ENCODE results near the gene CNKSR1. TPM values are rescaled to one million over a fixed set of nuclear protein-coding genes. Genes with fewer than 3 reads are reported as not detected.

CNKSR1 gene
- total RNA-seq, 1 experiment from 2014 or later, result 18.0 TPM

DNA sequence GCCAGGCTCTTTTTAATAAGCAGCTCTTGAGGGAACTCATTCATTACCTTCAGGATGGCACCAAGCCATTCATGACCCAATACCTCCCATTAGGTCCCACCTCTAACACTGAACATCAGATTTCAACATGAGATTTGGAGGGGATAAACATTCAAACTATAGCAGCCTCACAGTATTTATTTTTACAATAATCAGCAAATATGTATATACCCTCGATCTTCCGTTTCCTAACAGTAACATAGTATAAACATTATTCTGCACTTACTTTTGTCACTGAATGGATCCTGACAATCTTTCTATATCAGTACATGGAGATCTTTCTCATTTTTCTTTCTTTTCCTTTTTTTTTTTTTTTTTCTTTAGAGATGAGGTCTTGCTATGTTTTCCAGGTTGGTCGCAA is 18.5 kb downstream of the CNKSR1 start:
- Mint-ChIP-seq H3K27ac (no peak overlapping the region), H3K27me3 (ENCODE audit: low read depth) (no peaks in the 10 kb centered on the region; the same call in none of the 2 replicates), H3K4me1 (peaks cover 19% of the 10 kb centered on the region), H3K36me3 (no peaks in the 10 kb centered on the region), H3K9me3 (no peaks in the 10 kb centered on the region), H3K4me3 (no peak overlapping the region)
- ChIA-PET CTCF (interaction anchor here (0.6 to 1.1 kb wide), 2 partner anchors 26 to 222 kb away, joined by 3 to 5 read pairs; partner anchors contain the start of gene ZNF593), POLR2A (interaction anchor here (0.7 kb wide), 1 partner anchor 9 kb away, joined by 7 read pairs; no protein-coding TSS in a partner anchor)
- ATAC-seq (no peak), DNase-seq (ENCODE audit: low spot score) (no peak)
- no peak for TF ChIP-seq ETV6 (CRISPR knock-in tag; IDR thresholded peaks at IDR 0.05)
- no peak for TF ChIP-seq ZNF138 (CRISPR knock-in tag; conservative IDR thresholded peaks at IDR 0.05)
- TF ChIP-seq GABPB1 (CRISPR knock-in tag; IDR thresholded peaks at IDR 0.05), result no peak
- TF ChIP-seq, protein P1, sequence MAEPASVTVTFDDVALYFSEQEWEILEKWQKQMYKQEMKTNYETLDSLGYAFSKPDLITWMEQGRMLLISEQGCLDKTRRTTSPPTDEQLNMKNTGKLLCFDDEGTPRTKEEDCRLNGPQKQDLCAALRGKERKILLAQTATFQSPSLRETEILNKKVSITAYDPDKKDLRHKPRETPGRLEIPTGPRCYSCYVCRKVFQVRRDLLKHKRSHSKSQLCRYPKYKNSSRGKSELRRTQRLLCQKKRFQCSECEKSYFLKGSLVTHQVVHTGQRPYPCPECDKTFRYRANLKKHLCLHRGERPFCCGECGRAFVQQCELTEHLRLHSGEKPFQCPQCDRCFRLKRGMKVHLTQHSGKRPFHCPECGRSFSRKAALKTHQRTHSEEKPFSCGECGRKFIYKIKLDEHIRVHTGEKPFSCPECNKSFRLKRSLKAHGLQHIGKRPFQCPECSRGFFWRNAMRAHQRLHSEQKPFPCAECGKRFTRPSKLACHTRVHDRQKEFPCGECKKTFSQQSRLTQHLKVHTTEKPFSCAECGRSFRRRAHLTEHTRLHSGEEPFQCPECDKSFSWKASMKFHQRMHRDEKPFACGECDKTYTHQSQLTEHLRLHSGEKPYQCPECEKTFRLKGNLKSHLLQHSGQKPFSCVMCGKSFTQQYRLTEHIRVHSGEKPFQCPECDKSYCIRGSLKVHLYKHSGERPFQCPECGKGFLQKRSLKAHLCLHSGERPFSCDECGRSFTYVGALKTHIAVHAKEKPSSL (CRISPR knock-in tag; conservative IDR thresholded peaks at IDR 0.05), result no peak
- TF ChIP-seq IRF2 (CRISPR knock-in tag; IDR thresholded peaks at IDR 0.05; ENCODE audit: borderline replicate concordance, low read depth), result no peak
- TF ChIP-seq PRRX2 (CRISPR knock-in tag; IDR thresholded peaks at IDR 0.05), result no peak
- TF ChIP-seq, protein P2, sequence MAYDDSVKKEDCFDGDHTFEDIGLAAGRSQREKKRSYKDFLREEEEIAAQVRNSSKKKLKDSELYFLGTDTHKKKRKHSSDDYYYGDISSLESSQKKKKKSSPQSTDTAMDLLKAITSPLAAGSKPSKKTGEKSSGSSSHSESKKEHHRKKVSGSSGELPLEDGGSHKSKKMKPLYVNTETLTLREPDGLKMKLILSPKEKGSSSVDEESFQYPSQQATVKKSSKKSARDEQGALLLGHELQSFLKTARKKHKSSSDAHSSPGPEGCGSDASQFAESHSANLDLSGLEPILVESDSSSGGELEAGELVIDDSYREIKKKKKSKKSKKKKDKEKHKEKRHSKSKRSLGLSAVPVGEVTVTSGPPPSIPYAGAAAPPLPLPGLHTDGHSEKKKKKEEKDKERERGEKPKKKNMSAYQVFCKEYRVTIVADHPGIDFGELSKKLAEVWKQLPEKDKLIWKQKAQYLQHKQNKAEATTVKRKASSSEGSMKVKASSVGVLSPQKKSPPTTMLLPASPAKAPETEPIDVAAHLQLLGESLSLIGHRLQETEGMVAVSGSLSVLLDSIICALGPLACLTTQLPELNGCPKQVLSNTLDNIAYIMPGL (CRISPR knock-in tag; IDR thresholded peaks at IDR 0.05), result no peak
- no peak for TF ChIP-seq TEAD1 (CRISPR knock-in tag; IDR thresholded peaks at IDR 0.05)
- no peak for TF ChIP-seq NFYB (CRISPR knock-in tag; conservative IDR thresholded peaks at IDR 0.05; ENCODE audit: low read depth)
- no peak for TF ChIP-seq HMGA2 (CRISPR knock-in tag; IDR thresholded peaks at IDR 0.05)
- no peak for TF ChIP-seq ELF4 (CRISPR knock-in tag; IDR thresholded peaks at IDR 0.05; ENCODE audit: low read depth)
- TF ChIP-seq, protein P3, sequence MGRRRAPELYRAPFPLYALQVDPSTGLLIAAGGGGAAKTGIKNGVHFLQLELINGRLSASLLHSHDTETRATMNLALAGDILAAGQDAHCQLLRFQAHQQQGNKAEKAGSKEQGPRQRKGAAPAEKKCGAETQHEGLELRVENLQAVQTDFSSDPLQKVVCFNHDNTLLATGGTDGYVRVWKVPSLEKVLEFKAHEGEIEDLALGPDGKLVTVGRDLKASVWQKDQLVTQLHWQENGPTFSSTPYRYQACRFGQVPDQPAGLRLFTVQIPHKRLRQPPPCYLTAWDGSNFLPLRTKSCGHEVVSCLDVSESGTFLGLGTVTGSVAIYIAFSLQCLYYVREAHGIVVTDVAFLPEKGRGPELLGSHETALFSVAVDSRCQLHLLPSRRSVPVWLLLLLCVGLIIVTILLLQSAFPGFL (CRISPR knock-in tag; IDR thresholded peaks at IDR 0.05; ENCODE audit: borderline replicate concordance), result no peak
- TF ChIP-seq, protein P4, sequence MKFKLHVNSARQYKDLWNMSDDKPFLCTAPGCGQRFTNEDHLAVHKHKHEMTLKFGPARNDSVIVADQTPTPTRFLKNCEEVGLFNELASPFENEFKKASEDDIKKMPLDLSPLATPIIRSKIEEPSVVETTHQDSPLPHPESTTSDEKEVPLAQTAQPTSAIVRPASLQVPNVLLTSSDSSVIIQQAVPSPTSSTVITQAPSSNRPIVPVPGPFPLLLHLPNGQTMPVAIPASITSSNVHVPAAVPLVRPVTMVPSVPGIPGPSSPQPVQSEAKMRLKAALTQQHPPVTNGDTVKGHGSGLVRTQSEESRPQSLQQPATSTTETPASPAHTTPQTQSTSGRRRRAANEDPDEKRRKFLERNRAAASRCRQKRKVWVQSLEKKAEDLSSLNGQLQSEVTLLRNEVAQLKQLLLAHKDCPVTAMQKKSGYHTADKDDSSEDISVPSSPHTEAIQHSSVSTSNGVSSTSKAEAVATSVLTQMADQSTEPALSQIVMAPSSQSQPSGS (CRISPR knock-in tag; IDR thresholded peaks at IDR 0.05; ENCODE audit: borderline replicate concordance, low read depth), result no peak
- TF ChIP-seq, protein P5, sequence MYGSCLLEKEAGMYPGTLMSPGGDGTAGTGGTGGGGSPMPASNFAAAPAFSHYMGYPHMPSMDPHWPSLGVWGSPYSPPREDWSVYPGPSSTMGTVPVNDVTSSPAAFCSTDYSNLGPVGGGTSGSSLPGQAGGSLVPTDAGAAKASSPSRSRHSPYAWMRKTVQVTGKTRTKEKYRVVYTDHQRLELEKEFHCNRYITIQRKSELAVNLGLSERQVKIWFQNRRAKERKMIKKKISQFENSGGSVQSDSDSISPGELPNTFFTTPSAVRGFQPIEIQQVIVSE (CRISPR knock-in tag; IDR thresholded peaks at IDR 0.05; ENCODE audit: borderline replicate concordance), result no peak

DNA sequence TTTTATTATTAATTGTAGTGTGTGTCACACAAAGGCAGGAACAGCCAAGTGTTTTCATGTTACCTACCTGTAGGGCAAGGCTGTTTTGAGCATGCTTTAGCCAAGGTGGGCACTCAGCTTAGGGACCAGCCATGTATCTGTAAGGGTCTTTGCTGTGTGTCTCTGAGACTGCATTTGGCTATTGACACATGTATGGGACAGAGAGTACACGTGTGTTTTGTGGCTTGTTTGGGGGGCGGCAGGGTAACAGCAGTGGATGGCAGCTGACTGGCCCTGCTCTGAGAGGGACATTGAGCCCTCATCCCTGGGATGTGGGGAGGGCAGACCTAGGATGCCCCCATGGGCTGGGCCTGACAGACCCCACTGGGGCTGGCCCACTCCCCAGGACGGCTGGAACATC is 20.0 kb downstream of the CNKSR1 start:
- no peak for ATAC-seq
- no peak for DNase-seq (ENCODE audit: low spot score)
- no peak overlapping the region for H3K4me3 Mint-ChIP-seq
- ChIA-PET POLR2A (no interaction called here), CTCF (interaction anchor here (1.1 to 1.5 kb wide), 2 partner anchors 20 to 52 kb away, joined by 3 to 4 read pairs; partner anchors contain the start of gene CNKSR1)
- H3K27me3 Mint-ChIP-seq (ENCODE audit: low read depth), result no peaks in the 10 kb centered on the region; the same call in none of the 2 replicates
- no peaks in the 10 kb centered on the region for H3K9me3 Mint-ChIP-seq
- no peak overlapping the region for H3K27ac Mint-ChIP-seq
- no peaks in the 10 kb centered on the region for H3K36me3 Mint-ChIP-seq
- peaks cover 23% of the 10 kb centered on the region for H3K4me1 Mint-ChIP-seq
- TF ChIP-seq FOXK1 (CRISPR knock-in tag; IDR thresholded peaks at IDR 0.05) (no peak), ZNF416 (CRISPR knock-in tag; IDR thresholded peaks at IDR 0.05) (no peak), GTF2I (CRISPR knock-in tag; conservative IDR thresholded peaks at IDR 0.05) (no peak)
- TF ChIP-seq, protein P6, sequence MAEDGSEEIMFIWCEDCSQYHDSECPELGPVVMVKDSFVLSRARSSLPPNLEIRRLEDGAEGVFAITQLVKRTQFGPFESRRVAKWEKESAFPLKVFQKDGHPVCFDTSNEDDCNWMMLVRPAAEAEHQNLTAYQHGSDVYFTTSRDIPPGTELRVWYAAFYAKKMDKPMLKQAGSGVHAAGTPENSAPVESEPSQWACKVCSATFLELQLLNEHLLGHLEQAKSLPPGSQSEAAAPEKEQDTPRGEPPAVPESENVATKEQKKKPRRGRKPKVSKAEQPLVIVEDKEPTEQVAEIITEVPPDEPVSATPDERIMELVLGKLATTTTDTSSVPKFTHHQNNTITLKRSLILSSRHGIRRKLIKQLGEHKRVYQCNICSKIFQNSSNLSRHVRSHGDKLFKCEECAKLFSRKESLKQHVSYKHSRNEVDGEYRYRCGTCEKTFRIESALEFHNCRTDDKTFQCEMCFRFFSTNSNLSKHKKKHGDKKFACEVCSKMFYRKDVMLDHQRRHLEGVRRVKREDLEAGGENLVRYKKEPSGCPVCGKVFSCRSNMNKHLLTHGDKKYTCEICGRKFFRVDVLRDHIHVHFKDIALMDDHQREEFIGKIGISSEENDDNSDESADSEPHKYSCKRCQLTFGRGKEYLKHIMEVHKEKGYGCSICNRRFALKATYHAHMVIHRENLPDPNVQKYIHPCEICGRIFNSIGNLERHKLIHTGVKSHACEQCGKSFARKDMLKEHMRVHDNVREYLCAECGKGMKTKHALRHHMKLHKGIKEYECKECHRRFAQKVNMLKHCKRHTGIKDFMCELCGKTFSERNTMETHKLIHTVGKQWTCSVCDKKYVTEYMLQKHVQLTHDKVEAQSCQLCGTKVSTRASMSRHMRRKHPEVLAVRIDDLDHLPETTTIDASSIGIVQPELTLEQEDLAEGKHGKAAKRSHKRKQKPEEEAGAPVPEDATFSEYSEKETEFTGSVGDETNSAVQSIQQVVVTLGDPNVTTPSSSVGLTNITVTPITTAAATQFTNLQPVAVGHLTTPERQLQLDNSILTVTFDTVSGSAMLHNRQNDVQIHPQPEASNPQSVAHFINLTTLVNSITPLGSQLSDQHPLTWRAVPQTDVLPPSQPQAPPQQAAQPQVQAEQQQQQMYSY (CRISPR knock-in tag; IDR thresholded peaks at IDR 0.05), result no peak
- TF ChIP-seq, protein P5 (CRISPR knock-in tag; IDR thresholded peaks at IDR 0.05; ENCODE audit: borderline replicate concordance), result no peak
- TF ChIP-seq, protein P7, sequence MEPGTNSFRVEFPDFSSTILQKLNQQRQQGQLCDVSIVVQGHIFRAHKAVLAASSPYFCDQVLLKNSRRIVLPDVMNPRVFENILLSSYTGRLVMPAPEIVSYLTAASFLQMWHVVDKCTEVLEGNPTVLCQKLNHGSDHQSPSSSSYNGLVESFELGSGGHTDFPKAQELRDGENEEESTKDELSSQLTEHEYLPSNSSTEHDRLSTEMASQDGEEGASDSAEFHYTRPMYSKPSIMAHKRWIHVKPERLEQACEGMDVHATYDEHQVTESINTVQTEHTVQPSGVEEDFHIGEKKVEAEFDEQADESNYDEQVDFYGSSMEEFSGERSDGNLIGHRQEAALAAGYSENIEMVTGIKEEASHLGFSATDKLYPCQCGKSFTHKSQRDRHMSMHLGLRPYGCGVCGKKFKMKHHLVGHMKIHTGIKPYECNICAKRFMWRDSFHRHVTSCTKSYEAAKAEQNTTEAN (CRISPR knock-in tag; IDR thresholded peaks at IDR 0.05), result no peak
- TF ChIP-seq, protein P8, sequence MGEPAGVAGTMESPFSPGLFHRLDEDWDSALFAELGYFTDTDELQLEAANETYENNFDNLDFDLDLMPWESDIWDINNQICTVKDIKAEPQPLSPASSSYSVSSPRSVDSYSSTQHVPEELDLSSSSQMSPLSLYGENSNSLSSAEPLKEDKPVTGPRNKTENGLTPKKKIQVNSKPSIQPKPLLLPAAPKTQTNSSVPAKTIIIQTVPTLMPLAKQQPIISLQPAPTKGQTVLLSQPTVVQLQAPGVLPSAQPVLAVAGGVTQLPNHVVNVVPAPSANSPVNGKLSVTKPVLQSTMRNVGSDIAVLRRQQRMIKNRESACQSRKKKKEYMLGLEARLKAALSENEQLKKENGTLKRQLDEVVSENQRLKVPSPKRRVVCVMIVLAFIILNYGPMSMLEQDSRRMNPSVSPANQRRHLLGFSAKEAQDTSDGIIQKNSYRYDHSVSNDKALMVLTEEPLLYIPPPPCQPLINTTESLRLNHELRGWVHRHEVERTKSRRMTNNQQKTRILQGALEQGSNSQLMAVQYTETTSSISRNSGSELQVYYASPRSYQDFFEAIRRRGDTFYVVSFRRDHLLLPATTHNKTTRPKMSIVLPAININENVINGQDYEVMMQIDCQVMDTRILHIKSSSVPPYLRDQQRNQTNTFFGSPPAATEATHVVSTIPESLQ (CRISPR knock-in tag; IDR thresholded peaks at IDR 0.05), result no peak
